Loucy (cell line): Measurements from ENCODE around the gene TRIO.

ENCODE experiments used
- H2AFZ ChIP-seq: fragments of 200-600 bp; sonication (generic); 2 replicates; pipeline ENCODE4 v1.6.0; 2016; ENCODE audit warnings: antibody characterized with exemption, mild to moderate bottlenecking, low read length, moderate library complexity
- H3F3A ChIP-seq: fragments of 200-600 bp; 2 replicates; pipeline ENCODE4 v1.6.0; 2016; ENCODE audit warnings: antibody characterized with exemption, low read depth, mild to moderate bottlenecking
- H3K27me3 ChIP-seq: fragments of 200-600 bp; sonication (generic); 2 replicates; pipeline ENCODE4 v1.6.1; 2014; ENCODE audit warnings: low read length, mild to moderate bottlenecking; ENCODE audit not compliant: insufficient read depth, poor library complexity, severe bottlenecking
- H3K36me3 ChIP-seq: fragments of 200-600 bp; sonication (generic); 2 replicates; pipeline ENCODE4 v1.6.1; 2016; ENCODE audit warnings: low read length; ENCODE audit not compliant: insufficient read depth
- H3K4me1 ChIP-seq: fragments of 200-600 bp; sonication (generic); 2 replicates; pipeline ENCODE4 v1.5.1; 2014; ENCODE audit warnings: low read length, mild to moderate bottlenecking; ENCODE audit not compliant: insufficient read depth, poor library complexity, severe bottlenecking
- H3K4me2 ChIP-seq: fragments of 200-600 bp; sonication (generic); 2 replicates; pipeline ENCODE4 v1.6.0; 2014; ENCODE audit warnings: antibody characterized with exemption, low read length, low read depth, mild to moderate bottlenecking; ENCODE audit not compliant: poor library complexity, severe bottlenecking
- H3K4me3 ChIP-seq: fragments of 200-600 bp; sonication (generic); 2 replicates; pipeline ENCODE4 v1.5.1; 2014; ENCODE audit warnings: low read length, mild to moderate bottlenecking, mixed read lengths; ENCODE audit not compliant: poor library complexity, severe bottlenecking
- H3K79me2 ChIP-seq: fragments of 200-600 bp; sonication (generic); 2 replicates; pipeline ENCODE4 v1.6.1; 2014; ENCODE audit warnings: low read length; ENCODE audit not compliant: insufficient read depth
- H3K9ac ChIP-seq: fragments of 200-600 bp; sonication (generic); 2 replicates; pipeline ENCODE4 v1.6.0; 2014; ENCODE audit warnings: mild to moderate bottlenecking, low read depth, low read length, moderate library complexity; ENCODE audit not compliant: poor library complexity, severe bottlenecking
- H3K9me2 ChIP-seq: fragments of 200-600 bp; sonication (generic); replicated peaks from 2 replicates; pipeline ENCODE4 v1.6.1; 2016; ENCODE audit warnings: low read depth, low read length, mixed read lengths
- H3K9me3 ChIP-seq: fragments of 200-600 bp; sonication (generic); 2 replicates; pipeline ENCODE4 v1.6.1; 2014; ENCODE audit warnings: mild to moderate bottlenecking, antibody characterized with exemption, low read length, low read depth; ENCODE audit not compliant: insufficient read depth
- H4K20me1 ChIP-seq: fragments of 200-600 bp; sonication (generic); 2 replicates; pipeline ENCODE4 v1.6.0; 2014; ENCODE audit warnings: antibody characterized with exemption, low read length, mild to moderate bottlenecking; ENCODE audit not compliant: insufficient read depth, poor library complexity, severe bottlenecking
- CTCF ChIP-seq: fragments of 200-600 bp; sonication (generic); conservative IDR thresholded peaks from 2 replicates; pipeline ENCODE4 v1.5.1; 2014; ENCODE audit warnings: mild to moderate bottlenecking, antibody characterized with exemption, low read length
- EZH2phosphoT487 ChIP-seq: fragments of 200-600 bp; IDR thresholded peaks from 2 replicates; pipeline ENCODE4 v1.6.1; 2018; ENCODE audit warnings: antibody characterized with exemption, mild to moderate bottlenecking, moderate library complexity, borderline replicate concordance

TRIO gene

GRCh38 chr5:14197056-14197455, 53.9 kb downstream of the TRIO start:
- Histone ChIP-seq H3K27me3 (no peaks in the 10 kb centered on the region), H3K9me2 (no peaks in the 10 kb centered on the region), H3K4me1 (peaks cover 5% of the 10 kb centered on the region), H2AFZ (no peak overlapping the region), H3K4me2 (no peak overlapping the region), H4K20me1 (peaks cover 29% of the 10 kb centered on the region), H3K9me3 (no peaks in the 10 kb centered on the region), H3K36me3 (no peaks in the 10 kb centered on the region), H3K4me3 (no peak overlapping the region), H3F3A (no peaks in the 10 kb centered on the region), H3K79me2 (peaks cover 93% of the 10 kb centered on the region), H3K9ac (no peak overlapping the region)
- TF ChIP-seq CTCF = no peak

- H3K4me2 ChIP-seq = no peak overlapping the region
- H3K79me2 ChIP-seq = peaks cover 92% of the 10 kb centered on the region
- no peaks in the 10 kb centered on the region for H3K9me3 ChIP-seq
- no peak overlapping the region for H3K9ac ChIP-seq
- no peaks in the 10 kb centered on the region for H3K36me3 ChIP-seq
- no peaks in the 10 kb centered on the region for H3K27me3 ChIP-seq
- no peaks in the 10 kb centered on the region for H3F3A ChIP-seq
- peaks cover 24% of the 10 kb centered on the region for H3K4me1 ChIP-seq
- peaks cover 34% of the 10 kb centered on the region for H4K20me1 ChIP-seq
- no peak for TF ChIP-seq EZH2phosphoT487
- TF ChIP-seq CTCF = no peak
- no peak overlapping the region for H3K4me3 ChIP-seq
- no peak overlapping the region for H2AFZ ChIP-seq
- H3K9me2 ChIP-seq = no peaks in the 10 kb centered on the region
Observed at GRCh38 chr5:14199902-14200301, 56.8 kb downstream of the TRIO start.

- Histone ChIP-seq H3K79me2 (peaks cover 92% of the 10 kb centered on the region), H2AFZ (no peak overlapping the region), H3K9me3 (no peaks in the 10 kb centered on the region), H3K4me3 (no peak overlapping the region), H3K27me3 (no peaks in the 10 kb centered on the region), H3K36me3 (no peaks in the 10 kb centered on the region), H4K20me1 (peaks cover 37% of the 10 kb centered on the region), H3K9me2 (no peaks in the 10 kb centered on the region), H3K9ac (no peak overlapping the region), H3F3A (no peaks in the 10 kb centered on the region), H3K4me1 (peaks cover 30% of the 10 kb centered on the region), H3K4me2 (no peak overlapping the region)
- TF ChIP-seq EZH2phosphoT487 = no peak
- TF ChIP-seq CTCF = no peak
Observed at GRCh38 chr5:14200312-14200990, 57.3 kb downstream of the TRIO start.
